ENCODE results near the gene LGR6. TPM values are rescaled to one million over a fixed set of nuclear protein-coding genes. Genes with fewer than 3 reads are reported as not detected.
"Not testable (repeated sequence)": the region's sequence is repeated elsewhere in the genome, so short reads cannot be mapped to it uniquely, and the experiment has no call there.

LGR6 gene
- total RNA-seq, 2 experiments from 2014 or later = not detected

DNA sequence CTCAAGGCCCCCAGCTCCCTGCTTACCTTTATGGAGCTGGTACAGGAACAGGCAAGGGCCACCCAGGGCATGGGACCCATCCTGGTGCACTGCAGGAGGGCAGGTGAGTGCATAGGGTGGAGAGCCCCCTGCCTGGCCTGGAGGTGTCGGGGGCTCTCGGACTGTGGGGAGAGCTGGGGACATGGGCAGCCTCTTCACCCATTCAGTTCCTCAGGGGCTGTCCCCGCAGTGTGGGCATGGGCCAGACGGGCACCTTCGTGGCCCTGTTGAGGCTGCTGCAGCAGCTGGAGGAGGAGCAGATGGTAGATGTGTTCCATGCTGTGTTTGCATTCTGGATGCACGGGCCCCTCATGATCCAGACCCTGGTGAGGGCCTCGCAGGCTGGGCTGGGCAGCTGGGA, 7.3 kb upstream of the LGR6 start:
- Mint-ChIP-seq H3K4me1 (peaks cover 12% of the 10 kb centered on the region), H3K4me3 (no peak overlapping the region), H3K9me3 (no peaks in the 10 kb centered on the region), H3K27ac (no peak overlapping the region), H3K36me3 (ENCODE audit: low read depth) (no peaks in the 10 kb centered on the region), H3K27me3 (peaks cover 4% of the 10 kb centered on the region)
- POLR2A ChIA-PET = no interaction called here
- no peak for DNase-seq
- CTCF ChIA-PET = interaction anchor here (1.1 to 2.0 kb wide), 3 partner anchors 26 to 533 kb away, joined by 3 to 5 read pairs (median 4); partner anchors contain the start of gene PTPN7

DNA sequence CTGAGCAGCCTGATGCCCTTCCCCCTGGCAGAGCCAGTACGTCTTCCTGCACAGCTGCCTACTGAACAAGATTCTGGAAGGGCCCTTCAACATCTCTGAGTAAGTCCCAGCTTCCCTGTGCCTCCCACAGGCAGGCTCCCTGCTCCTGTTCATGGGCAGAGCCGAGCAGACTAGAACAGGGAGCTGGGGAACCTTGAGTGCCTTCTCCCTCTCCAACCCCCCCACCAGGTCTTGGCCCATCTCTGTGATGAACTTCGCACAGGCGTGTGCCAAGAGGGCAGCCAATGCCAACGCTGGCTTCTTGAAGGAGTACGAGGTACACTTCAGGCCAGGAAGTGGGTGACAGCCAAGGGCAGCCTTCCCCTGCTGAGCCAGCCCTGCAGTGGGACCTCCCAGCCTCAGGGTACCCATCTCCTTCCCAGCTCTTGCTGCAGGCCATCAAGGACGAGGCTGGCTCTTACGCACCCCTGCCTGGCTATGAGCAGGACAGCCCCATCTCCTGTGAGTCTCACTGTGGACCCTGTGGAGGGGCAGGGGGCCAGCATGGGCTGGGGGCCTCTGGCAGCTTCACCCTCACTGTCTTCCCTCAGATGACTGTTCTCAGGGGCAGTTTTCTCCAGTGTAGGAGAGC, 6.4 kb upstream of the LGR6 start:
- Mint-ChIP-seq H3K9me3 (no peaks in the 10 kb centered on the region), H3K36me3 (ENCODE audit: low read depth) (no peaks in the 10 kb centered on the region), H3K27me3 (peaks cover 4% of the 10 kb centered on the region), H3K4me1 (peaks cover 12% of the 10 kb centered on the region), H3K27ac (no peak overlapping the region), H3K4me3 (no peak overlapping the region)
- DNase-seq = no peak
- ChIA-PET CTCF (interaction anchor here (0.6 to 2.6 kb wide), 5 partner anchors 27 to 383 kb away, joined by 3 to 8 read pairs (median 3); partner anchors contain the start of gene PTPN7), POLR2A (no interaction called here)

GRCh38 chr1:202187697-202188407, 5.7 kb upstream of the LGR6 start:
- POLR2A ChIA-PET = no interaction called here
- peaks cover 8% of the 10 kb centered on the region for H3K27me3 Mint-ChIP-seq
- H3K4me3 Mint-ChIP-seq = no peak overlapping the region

DNA sequence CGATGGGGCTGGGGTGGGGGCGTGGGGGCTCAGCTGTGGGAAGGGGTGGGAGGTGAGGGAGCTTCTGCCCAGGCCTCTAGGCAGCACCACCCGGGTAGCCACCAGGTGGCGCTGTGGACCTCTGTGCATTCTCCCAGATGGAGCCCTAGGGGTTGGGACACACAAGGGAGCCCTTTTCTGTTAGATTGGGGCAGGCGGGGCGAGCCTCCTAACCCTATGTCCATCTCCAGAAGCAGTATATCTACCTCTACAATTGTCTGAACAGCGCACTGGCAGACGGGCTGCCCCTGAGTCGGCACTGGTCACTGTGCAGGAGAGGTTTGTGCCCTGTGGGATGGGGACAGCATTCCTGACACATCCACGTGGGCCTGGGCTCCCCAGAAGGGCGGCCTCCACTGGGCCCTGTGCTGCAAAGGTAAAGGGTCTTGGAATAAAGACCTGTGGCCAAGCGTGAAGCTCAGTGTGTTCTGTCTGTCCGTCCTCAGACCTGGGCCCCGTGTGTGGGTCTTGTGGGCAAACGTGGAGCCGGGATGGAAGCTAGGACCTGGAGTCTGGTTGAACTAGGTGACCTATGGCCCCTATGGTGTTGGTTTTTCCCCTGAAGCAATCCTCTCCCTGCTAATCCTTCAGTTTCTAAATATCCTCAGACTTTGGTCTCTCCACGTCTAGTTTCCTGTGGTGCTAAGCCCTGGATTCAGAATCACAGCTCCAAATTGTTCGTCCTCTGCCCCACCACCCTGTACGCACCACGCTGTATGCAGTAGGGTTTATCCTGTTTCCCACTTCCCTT, 4.4 kb upstream of the LGR6 start:
- Mint-ChIP-seq H3K4me1 (peaks cover 8% of the 10 kb centered on the region), H3K36me3 (ENCODE audit: low read depth) (no peaks in the 10 kb centered on the region), H3K27me3 (peaks cover 11% of the 10 kb centered on the region), H3K27ac (no peak overlapping the region), H3K9me3 (no peaks in the 10 kb centered on the region), H3K4me3 (no peak overlapping the region)
- ChIA-PET POLR2A (no interaction called here), CTCF (interaction anchor here (0.6 to 3.0 kb wide), 11 partner anchors 10 to 530 kb away, joined by 3 to 8 read pairs (median 3); no protein-coding TSS in a partner anchor)
- DNase-seq = peak; percentile 79

More at GRCh38 chr1:202187697-202188407, 5.7 kb upstream of the LGR6 start:
- Mint-ChIP-seq H3K36me3 (ENCODE audit: low read depth) (no peaks in the 10 kb centered on the region), H3K4me1 (peaks cover 12% of the 10 kb centered on the region), H3K9me3 (no peaks in the 10 kb centered on the region), H3K27ac (no peak overlapping the region)
- CTCF ChIA-PET = interaction anchor here (1.0 to 3.0 kb wide), 5 partner anchors 9 to 531 kb away, joined by 3 to 8 read pairs (median 3); no protein-coding TSS in a partner anchor
- DNase-seq = no peak

DNA sequence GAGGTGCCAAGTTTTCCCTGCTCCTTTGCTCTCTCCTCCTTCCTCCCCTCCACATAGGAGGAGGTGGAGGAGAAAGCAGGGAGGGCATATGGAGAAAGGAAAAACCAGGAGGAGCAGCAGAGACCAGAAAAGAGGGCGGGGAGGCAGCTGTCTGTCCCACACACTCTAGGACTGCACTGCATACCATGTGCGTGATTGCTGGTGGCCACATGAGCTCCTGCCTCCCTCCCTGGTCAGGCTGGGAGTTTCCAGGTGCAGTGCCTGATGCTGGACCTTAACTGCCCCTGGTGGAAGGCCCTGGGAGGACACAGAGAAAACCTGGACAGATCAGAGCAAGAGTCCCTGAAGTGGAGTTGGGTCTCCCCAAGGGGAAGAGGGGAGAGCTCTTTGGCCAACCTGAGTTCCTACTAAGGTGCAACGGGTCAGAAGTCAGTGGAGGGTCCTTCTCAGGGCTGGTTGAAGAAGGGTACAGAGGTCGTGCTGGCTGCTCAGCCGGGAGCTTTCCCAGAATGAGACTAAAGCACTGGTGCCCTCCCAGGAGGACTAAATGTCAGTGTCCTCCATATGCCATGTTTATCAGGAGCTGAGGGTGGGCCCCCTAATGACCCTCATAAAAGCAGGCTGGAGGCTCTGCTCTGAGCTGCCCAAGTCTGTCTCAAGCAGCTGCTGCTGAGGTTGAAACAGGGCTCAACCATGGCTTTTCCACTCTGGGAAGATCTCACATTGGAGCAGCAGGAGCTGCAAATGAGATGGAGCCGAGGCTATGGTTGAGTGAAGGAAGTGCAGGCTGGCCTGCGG, 3.5 kb upstream of the LGR6 start:
- Mint-ChIP-seq H3K4me1 (peaks cover 1% of the 10 kb centered on the region), H3K27ac (no peak overlapping the region)

DNA sequence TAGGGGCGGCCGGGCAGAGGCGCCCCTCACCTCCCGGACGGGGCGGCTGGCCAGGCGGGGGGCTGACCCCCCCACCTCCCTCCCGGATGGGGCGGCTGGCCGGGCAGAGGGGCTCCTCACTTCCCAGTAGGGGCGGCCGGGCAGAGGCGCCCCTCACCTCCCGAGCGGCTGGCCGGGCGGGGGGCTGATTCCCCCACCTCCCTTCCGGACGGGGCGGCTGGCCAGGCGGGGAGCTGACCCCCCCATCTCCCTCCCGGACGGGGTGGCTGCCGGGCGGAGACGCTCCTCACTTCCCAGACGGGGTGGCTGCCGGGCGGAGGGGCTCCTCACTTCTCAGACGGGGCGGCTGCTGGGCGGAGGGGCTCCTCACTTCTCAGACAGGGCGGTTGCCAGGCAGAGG, 2.2 kb upstream of the LGR6 start:
- CTCF ChIA-PET = interaction anchor here (1.3 kb wide), 1 partner anchor 23 kb away, joined by 3 read pairs; no protein-coding TSS in a partner anchor
- H3K36me3 Mint-ChIP-seq (ENCODE audit: low read depth); H3K4me1 Mint-ChIP-seq; DNase-seq; H3K4me3 Mint-ChIP-seq; H3K9me3 Mint-ChIP-seq; H3K27ac Mint-ChIP-seq; POLR2A ChIA-PET: not testable (repeated sequence)
- peaks cover 29% of the 10 kb centered on the region for H3K27me3 Mint-ChIP-seq

More for the DNA sequence above, 3.5 kb upstream of the LGR6 start:
- ChIA-PET POLR2A (no interaction called here), CTCF (interaction anchor here (0.6 to 3.0 kb wide), 9 partner anchors 10 to 529 kb away, joined by 3 to 8 read pairs (median 3); no protein-coding TSS in a partner anchor)
- H3K36me3 Mint-ChIP-seq (ENCODE audit: low read depth) = no peaks in the 10 kb centered on the region
- no peaks in the 10 kb centered on the region for H3K9me3 Mint-ChIP-seq
- no peak overlapping the region for H3K4me3 Mint-ChIP-seq
- no peak for DNase-seq
- H3K27me3 Mint-ChIP-seq = peaks cover 19% of the 10 kb centered on the region

DNA sequence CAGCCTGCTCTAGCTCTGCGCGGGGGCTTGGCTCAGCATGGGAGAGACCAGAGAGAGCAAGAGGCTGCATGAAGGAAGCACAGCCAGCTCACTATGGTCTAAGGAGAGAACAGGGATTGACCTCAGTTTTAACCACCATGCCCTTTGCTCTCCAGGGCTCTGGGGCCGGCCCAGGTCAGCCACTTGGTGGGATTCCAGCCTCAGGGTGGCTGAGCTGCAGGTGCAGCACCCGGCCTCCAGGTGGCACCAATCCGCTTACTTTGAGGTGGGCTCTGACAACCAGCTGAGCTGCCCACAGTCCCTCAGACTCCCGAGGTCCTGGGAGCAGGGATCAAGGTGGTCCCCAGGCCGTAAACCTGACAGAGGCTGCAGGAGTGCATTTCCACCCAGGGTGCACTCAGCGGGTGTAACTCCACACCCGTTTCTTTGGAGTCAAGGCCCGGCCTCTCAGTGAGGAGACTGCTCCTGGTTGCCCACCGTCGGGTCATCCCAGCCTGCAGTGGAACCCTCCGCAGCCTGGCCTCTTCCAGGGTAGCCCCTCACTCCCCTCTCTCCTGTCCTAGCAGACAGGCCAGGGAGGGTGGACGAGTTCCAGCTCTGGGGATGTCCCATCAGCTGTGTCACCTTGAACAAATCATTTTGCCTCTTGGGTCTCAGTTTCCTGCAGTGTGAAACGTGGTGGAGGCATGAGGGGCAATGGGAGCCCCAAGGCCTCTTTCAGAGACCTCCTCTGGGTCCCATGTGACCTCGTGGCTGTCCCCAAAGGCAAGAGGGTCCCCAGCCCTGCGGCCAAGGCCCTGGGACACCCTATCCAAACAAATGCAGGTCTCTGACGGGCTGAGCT, 607 bp upstream of the LGR6 start:
- peaks cover 36% of the 10 kb centered on the region for H3K27me3 Mint-ChIP-seq
- H3K4me3 Mint-ChIP-seq = no peak overlapping the region
- CTCF ChIA-PET = interaction anchor here (0.6 to 1.6 kb wide), 13 partner anchors 8 to 378 kb away, joined by 3 to 14 read pairs (median 4); no protein-coding TSS in a partner anchor
- no peaks in the 10 kb centered on the region for H3K9me3 Mint-ChIP-seq
- peak; percentile 50 for DNase-seq
- H3K36me3 Mint-ChIP-seq (ENCODE audit: low read depth) = no peaks in the 10 kb centered on the region
- H3K4me1 Mint-ChIP-seq = peaks cover 4% of the 10 kb centered on the region
- H3K27ac Mint-ChIP-seq = no peak overlapping the region
- POLR2A ChIA-PET = no interaction called here

GRCh38 chr1:202194328-202194648, 689 bp downstream of the LGR6 start:
- Mint-ChIP-seq H3K27ac (no peak overlapping the region), H3K36me3 (ENCODE audit: low read depth) (no peaks in the 10 kb centered on the region), H3K9me3 (no peaks in the 10 kb centered on the region), H3K4me1 (peaks cover 17% of the 10 kb centered on the region), H3K27me3 (peaks cover 39% of the 10 kb centered on the region), H3K4me3 (no peak overlapping the region)
- DNase-seq = no peak
- CTCF ChIA-PET = no interaction called here
- POLR2A ChIA-PET = no interaction called here

DNA sequence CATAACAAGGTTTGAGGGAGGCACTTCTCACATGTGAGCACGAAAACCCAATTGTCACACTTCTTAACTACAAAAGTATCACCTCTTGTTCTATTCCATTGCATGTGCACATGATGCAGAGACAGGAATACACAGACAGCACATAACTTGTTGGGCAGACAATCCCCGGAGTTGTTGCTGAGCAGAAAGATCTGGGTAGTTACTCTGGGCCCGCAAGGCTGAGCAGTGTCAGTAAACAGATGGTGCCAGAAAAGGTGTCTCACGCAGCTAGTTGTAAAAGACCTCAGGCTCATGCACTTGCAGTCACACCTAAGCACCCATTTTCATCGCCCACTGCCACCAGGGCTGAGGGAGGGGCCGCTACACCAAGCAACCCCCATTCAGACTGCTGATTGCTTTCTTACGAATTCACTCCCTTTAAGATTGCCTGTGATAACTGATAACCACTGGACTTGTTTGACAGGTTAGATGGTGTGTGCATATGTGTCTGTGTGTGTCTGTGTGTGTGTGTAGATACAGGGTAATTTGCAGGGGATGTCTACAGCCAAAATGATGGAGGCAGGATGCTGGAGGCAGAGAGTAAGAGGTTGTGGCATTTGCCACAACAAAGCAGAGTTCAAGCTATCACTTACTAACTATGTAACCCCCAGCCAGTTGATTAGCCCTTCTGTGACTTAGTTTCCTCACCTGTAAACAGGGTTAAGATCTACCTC, 4.2 kb downstream of the LGR6 start:
- no peak overlapping the region for H3K27ac Mint-ChIP-seq
- H3K4me1 Mint-ChIP-seq = peaks cover 32% of the 10 kb centered on the region
- no peak for DNase-seq

DNA sequence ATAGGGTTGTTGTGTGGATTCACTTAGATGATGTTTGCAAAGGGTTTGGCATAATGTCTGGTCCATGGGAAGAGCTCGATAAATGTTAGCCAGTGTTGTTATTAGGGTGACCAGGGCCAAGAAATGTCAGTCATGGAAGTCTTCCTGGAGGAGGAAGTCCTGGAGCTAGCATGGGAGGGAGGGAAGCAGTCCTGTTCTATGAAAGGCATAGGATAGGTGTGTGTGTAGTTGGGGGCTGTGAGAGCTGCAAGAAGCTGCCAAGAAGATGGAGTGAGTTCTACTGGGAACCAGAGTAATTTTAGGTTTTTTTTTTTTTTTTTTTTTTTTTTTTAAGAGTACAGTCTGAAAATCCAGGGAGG, 4.7 kb downstream of the LGR6 start:
- ChIA-PET POLR2A (no interaction called here), CTCF (no interaction called here)
- no peak overlapping the region for H3K27ac Mint-ChIP-seq
- no peak for DNase-seq
- no peaks in the 10 kb centered on the region for H3K9me3 Mint-ChIP-seq
- peaks cover 32% of the 10 kb centered on the region for H3K4me1 Mint-ChIP-seq
- H3K36me3 Mint-ChIP-seq (ENCODE audit: low read depth) = no peaks in the 10 kb centered on the region
- no peak overlapping the region for H3K4me3 Mint-ChIP-seq
- H3K27me3 Mint-ChIP-seq = peaks cover 37% of the 10 kb centered on the region

More for the DNA sequence above, 4.2 kb downstream of the LGR6 start:
- Mint-ChIP-seq H3K27me3 (peaks cover 38% of the 10 kb centered on the region), H3K4me3 (no peak overlapping the region), H3K36me3 (ENCODE audit: low read depth) (no peaks in the 10 kb centered on the region), H3K9me3 (no peaks in the 10 kb centered on the region)
- CTCF ChIA-PET = no interaction called here
- POLR2A ChIA-PET = no interaction called here

- no peaks in the 10 kb centered on the region for H3K36me3 Mint-ChIP-seq (ENCODE audit: low read depth)
- peaks cover 31% of the 10 kb centered on the region for H3K27me3 Mint-ChIP-seq
- no peak for DNase-seq
- H3K4me1 Mint-ChIP-seq = peaks cover 33% of the 10 kb centered on the region
- H3K27ac Mint-ChIP-seq = no peak overlapping the region
- no peaks in the 10 kb centered on the region for H3K9me3 Mint-ChIP-seq
- H3K4me3 Mint-ChIP-seq = no peak overlapping the region
- ChIA-PET POLR2A (no interaction called here), CTCF (interaction anchor here (1.2 kb wide), 1 partner anchor 10 kb away, joined by 3 read pairs; no protein-coding TSS in a partner anchor)
Measured at GRCh38 chr1:202199040-202199889, 5.7 kb downstream of the LGR6 start.

Data from activated CD4-positive, alpha-beta T cell treated with anti-CD3 and anti-CD28 coated beads, Interleukin-2, amount 10 ng/mL, durations not matched to agents 7 days and 5 days (primary cell).